Measurements from ENCODE around the gene CERKL.

Gene CERKL

DNA sequence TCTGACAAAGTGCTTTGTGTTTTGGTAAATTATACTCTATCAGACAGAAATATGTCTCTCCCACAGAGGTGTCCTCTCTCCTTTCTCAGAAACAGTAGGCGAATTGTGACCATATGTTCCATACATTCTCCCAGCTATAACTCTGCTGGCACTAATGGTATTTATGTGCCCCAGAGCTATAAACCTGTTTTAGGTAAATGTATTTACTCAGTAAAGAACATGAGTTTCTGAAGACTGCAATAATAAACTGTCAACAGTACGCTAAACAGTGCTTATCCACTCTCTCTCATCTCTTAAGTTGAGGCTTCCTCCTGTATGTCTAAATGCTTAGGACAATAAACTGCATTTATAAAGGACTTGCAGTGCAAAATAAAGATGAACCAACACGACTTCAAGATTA is 141.2 kb downstream of the CERKL start:
- no peak for DNase-seq (ENCODE audit: low spot score)
- TF ChIP-seq CTCF (IDR thresholded peaks at IDR 0.05; ENCODE audit: extremely low read depth, missing control alignments), result no peak

DNA sequence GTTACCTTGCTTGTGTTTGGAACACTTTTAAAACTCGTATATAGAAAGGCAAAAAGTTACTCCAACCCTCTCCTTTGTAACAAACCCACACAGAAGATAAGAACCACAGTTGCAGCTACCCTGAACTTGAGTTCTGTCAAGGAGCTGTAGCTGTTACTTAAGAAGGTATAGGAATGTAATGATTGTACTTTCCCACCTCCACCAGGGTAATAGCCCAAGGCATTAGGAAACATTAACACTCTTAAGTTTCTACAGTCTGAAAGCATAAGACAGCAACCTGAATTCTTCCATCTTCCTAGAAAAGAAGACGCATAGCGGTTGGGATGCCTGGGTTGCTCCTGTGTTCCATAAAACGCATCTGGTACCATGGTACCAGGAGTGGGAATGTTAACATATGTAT is 156.7 kb downstream of the CERKL start:
- DNase-seq (ENCODE audit: low spot score), result no peak

DNA sequence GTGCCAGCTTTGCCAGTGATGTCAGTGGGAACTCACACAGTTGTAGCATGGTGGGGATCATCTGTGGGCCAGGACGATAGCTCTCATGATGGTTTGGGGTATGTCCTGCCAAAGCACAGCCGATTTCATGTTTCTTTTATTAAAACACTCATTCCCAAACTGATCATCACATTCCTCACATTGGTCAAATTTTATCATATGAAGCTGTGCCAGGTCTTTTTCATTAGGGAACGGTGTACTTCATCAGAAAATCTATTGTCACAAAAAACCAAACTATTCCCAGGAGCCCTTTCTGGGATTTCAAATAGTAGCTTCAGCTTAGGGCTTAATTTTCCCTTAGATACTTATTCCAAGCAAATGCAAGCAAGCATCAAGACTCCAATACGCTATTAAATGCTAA is 157.7 kb downstream of the CERKL start:
- DNase-seq (ENCODE audit: low spot score), result no peak

More for the DNA sequence above, 156.7 kb downstream of the CERKL start:
- TF ChIP-seq CTCF (IDR thresholded peaks at IDR 0.05; ENCODE audit: extremely low read depth, missing control alignments), result no peak

More for the DNA sequence above, 157.7 kb downstream of the CERKL start:
- TF ChIP-seq CTCF (IDR thresholded peaks at IDR 0.05; ENCODE audit: extremely low read depth, missing control alignments), result no peak
